HG03064 (cell line): Measurements from ENCODE around the gene MAPKBP1.

Source experiments
- ATAC-seq: cut with Tn5 transposase; IDR thresholded peaks from one replicate; pipeline ENCODE4 v1.9.1; 2021; ENCODE audit warnings: low read depth; ENCODE audit not compliant: unreplicated experiment

MAPKBP1 gene

GRCh38 chr15:41865490-41866055 lies 91.3 kb downstream of the MAPKBP1 start:
- no peak for ATAC-seq

- no peak for ATAC-seq
These were observed 92.0 kb downstream of the MAPKBP1 start for GRCh38 chr15:41866263-41866703.

- no peak for ATAC-seq
These were observed 92.7 kb downstream of the MAPKBP1 start for GRCh38 chr15:41866872-41867579.

- ATAC-seq: no peak
These were observed 94.0 kb downstream of the MAPKBP1 start for GRCh38 chr15:41868321-41868720.

GRCh38 chr15:41869770-41870688 lies 95.7 kb downstream of the MAPKBP1 start:
- ATAC-seq: no peak

- no peak for ATAC-seq
These were observed 96.4 kb downstream of the MAPKBP1 start for GRCh38 chr15:41870689-41871081.

- no peak for ATAC-seq
These were observed 97.1 kb downstream of the MAPKBP1 start for GRCh38 chr15:41871175-41871905.

- no peak for ATAC-seq
These were observed 98.0 kb downstream of the MAPKBP1 start for GRCh38 chr15:41872166-41872747.

GRCh38 chr15:41873711-41874110 lies 99.4 kb downstream of the MAPKBP1 start:
- ATAC-seq: no peak

GRCh38 chr15:41874736-41875135 lies 100.5 kb downstream of the MAPKBP1 start:
- ATAC-seq: no peak

GRCh38 chr15:41876007-41876406 lies 101.7 kb downstream of the MAPKBP1 start:
- ATAC-seq: no peak

GRCh38 chr15:41876689-41877088 lies 102.4 kb downstream of the MAPKBP1 start:
- no peak for ATAC-seq
